Lower leg skin (tissue), 4 donors: ENCODE data around the gene RFX2. TPM values are rescaled to one million over a fixed set of nuclear protein-coding genes. Genes with fewer than 3 reads are reported as not detected.

ENCODE experiments used
- DNase-seq, 2 donors: peaks; one replicate each; pipeline ENCODE4 v3.0.0-alpha.2; 2019; ENCODE audit warnings: low spot score in 2 of 2
- H3K4me3 ChIP-seq: fragments of 200-600 bp; sonication (generic); 2 replicates; pipeline ENCODE4 v1.5.1; 2017; ENCODE audit warnings: mild to moderate bottlenecking, low read depth; ENCODE audit not compliant: poor library complexity, severe bottlenecking
- POLR2A ChIP-seq, 2 donors: fragments of 450-650 bp; IDR thresholded peaks; one replicate each; pipeline ENCODE4 v1.6.1; 2016 to 2017; ENCODE audit warnings: antibody characterized with exemption in 2 of 2, mild to moderate bottlenecking in 1 of 2, moderate library complexity in 1 of 2
- WGBS, 2 donors: methylation state at CpG; one replicate each; pipeline ENCODE4 v1.1.5; 2018; 5-methylcytosine and 5-hydroxymethylcytosine counted together
- intact Hi-C: fragments of 100-400 bp; cut with DNase I; formaldehyde crosslinking; loops from one replicate; pipeline ENCODE4 v1.15.0; 2023; ENCODE audit warnings: low total_unique reads
- total RNA-seq, 4 donors: library from RNA; depleted of rRNA; stranded (reverse); fragments of >200 nt; gene quantifications; one replicate each; pipeline ENCODE4 v1.1.0, GENCODE V29; 2016
- TF ChIP-seq, protein P1 (sequence below), 3 donors: fragments of 450-650 bp; IDR thresholded peaks; one replicate each; pipeline ENCODE4 v1.5.1; 2016; ENCODE audit warnings: antibody characterized with exemption in 3 of 3, mild to moderate bottlenecking in 3 of 3, moderate library complexity in 2 of 3

Gene RFX2
- total RNA-seq, 4 donors from 2014 or later: 19.6 to 28.7 (median 25.8) TPM

DNA sequence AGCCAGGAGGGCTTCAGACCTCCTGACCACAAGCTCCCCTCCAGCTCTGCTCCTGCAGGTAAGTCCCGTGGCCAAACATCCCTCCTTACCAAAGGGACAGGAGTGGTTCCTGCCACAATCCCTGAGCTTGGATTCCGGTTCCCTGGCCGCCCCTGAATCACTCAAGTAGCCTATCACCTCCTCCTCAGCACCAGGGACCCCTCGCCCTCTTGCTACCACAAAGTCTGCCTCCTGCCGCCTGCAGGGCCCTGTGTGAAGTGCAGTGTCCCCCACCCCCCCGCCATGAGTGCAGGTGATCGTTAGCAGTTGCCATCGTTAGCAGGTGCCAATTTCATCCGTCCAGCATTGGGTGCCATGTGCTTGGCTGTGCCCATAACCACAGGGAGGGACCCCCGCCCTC is 91.5 kb downstream of the RFX2 start:
- intact Hi-C loops: no loop called here
- WGBS, 2 donors: 84 to 94% methylated on average over 10 of the region's 10 CpGs
- DNase-seq: no peak
- TF ChIP-seq POLR2A (IDR thresholded peaks at IDR 0.05): no peak
- TF ChIP-seq, protein P1, sequence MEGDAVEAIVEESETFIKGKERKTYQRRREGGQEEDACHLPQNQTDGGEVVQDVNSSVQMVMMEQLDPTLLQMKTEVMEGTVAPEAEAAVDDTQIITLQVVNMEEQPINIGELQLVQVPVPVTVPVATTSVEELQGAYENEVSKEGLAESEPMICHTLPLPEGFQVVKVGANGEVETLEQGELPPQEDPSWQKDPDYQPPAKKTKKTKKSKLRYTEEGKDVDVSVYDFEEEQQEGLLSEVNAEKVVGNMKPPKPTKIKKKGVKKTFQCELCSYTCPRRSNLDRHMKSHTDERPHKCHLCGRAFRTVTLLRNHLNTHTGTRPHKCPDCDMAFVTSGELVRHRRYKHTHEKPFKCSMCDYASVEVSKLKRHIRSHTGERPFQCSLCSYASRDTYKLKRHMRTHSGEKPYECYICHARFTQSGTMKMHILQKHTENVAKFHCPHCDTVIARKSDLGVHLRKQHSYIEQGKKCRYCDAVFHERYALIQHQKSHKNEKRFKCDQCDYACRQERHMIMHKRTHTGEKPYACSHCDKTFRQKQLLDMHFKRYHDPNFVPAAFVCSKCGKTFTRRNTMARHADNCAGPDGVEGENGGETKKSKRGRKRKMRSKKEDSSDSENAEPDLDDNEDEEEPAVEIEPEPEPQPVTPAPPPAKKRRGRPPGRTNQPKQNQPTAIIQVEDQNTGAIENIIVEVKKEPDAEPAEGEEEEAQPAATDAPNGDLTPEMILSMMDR (IDR thresholded peaks at IDR 0.05): no peak
- H3K4me3 ChIP-seq: no peak overlapping the region

DNA sequence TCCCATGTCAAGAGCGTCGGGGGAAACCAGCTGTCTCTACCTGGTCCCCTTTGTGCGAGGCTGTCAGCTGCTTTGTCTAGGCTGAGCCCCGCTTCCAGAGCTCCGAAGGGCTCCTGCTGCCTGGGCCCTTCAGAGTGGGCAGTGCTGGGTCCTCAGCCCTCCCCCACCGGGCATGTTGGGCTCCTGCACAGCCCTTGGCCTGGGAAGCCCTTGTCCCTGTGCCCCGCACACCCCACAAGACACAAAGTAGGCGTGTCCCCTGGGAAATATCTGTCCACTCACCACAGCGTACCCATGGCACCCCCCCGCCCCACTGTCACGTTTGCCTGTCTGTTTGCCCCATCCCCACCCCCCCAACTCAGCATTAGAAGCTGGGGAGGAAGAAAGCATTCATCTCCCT is 92.7 kb downstream of the RFX2 start:
- 93% methylated on average over 11 of the region's 11 CpGs for WGBS, 2 donors
- TF ChIP-seq POLR2A (IDR thresholded peaks at IDR 0.05): no peak
- TF ChIP-seq, protein P1 (IDR thresholded peaks at IDR 0.05): no peak
- intact Hi-C loops: no loop called here
- H3K4me3 ChIP-seq: no peak overlapping the region
- no peak for DNase-seq

DNA sequence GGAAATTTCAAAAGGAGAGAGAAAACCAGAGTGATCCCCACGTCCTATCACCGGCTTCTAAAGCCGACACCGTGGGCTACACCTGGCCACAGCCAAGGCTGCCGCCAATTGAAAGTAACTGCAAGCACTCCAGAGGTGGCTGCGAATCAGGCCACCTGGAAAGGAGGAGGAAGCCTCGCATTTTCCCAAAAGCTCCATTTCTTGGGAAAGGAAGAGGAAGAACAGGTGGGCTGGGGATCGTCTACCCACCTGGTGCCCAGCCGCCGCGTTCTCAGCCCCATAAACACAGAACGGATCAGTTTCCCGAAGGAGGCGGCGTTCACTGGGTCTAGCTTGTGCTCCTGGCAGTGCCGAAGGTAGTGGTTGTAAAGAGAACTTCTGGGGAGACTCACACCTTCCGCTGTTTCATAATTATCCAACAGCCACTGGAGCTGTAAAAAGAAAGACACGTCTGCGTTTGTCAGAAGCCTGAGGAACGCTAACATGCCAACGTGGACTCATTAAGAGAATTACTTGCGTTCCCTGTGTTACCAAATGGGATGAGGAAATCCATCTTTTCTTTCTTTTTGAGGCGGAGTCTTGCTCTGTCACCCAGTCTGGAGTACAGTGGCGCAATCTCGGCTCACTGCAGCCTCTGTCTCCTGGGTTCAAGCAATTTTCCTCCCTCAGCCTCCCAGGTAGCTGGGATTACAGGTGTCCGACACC is 94.3 kb downstream of the RFX2 start:
- no peak overlapping the region for H3K4me3 ChIP-seq
- intact Hi-C loops: no loop called here
- WGBS, 2 donors: 95% methylated on average over 26 of the region's 26 CpGs
- DNase-seq: no peak
- TF ChIP-seq, protein P1 (IDR thresholded peaks at IDR 0.05): no peak
- no peak for TF ChIP-seq POLR2A (IDR thresholded peaks at IDR 0.05)

DNA sequence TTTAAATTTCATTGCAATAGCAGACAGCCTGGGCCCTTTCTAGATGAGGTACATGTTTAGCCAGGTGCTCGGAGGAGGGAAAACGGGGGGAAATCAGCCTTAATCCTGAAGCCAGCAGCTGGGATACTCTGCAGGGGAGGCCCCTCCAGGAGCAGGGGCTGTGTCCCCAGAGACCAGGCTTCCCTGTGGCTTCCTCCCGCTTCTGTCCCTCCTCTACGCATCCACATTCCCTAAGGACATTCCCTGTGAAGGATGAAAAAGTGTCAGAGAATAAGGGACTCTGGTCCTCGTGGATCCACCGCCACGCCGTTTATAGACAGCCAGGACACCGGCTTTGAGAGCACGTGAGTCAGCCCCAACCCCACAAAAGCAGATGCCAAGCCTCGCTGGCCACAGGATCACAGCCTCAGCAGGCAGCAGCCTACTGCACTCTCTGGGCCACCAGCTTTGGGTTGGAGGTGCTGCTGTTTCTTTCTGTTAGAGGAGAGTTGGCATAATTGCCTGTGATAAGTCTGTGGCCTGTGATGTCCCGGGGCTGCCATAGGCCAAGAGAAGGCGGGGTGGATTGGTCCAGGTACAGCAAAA is 95.7 kb downstream of the RFX2 start:
- DNase-seq: no peak
- intact Hi-C loops: no loop called here
- 89 to 90% methylated on average over 13 of the region's 13 CpGs for WGBS, 2 donors
- TF ChIP-seq POLR2A (IDR thresholded peaks at IDR 0.05): no peak
- TF ChIP-seq, protein P1 (IDR thresholded peaks at IDR 0.05): no peak
- no peak overlapping the region for H3K4me3 ChIP-seq

DNA sequence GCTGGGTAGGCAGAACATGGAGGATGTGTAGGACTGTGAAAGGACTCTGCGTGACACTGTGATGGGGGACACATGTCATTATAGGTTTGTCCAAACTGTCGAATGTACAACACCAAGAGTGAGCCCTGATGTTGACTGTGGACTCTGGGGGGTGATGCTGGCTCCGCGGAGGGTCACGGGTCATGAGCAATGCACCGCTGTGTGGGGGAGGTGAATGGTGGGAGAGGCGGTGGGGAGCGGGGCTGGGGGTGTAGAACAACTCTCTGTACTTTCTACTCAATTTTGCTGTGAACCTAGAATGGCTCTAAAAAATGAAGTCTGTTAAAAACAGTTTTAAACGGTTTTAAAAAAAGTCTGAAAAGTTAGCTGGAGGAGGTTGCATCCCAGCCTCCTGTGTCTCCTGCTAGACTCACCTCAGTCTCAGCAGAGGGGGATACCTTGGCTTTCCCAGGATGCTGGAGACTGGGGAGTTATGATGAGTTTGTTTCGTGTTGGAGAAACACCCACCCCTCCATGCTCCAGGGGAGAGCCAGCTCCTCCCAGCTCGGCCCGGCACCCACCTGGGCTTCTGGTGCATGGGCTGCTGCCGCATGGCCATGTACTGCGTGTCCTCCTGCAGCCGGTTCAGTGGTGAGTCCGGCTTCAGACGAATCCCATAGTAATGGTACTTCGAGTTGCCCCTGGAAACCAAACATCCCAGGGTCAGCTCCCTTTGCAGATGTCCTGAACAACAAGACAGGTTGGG is 97.7 kb downstream of the RFX2 start:
- H3K4me3 ChIP-seq: no peak overlapping the region
- DNase-seq: no peak
- WGBS, 2 donors: 91 to 93% methylated on average over 18 of the region's 18 CpGs
- TF ChIP-seq, protein P1 (IDR thresholded peaks at IDR 0.05): no peak
- no peak for TF ChIP-seq POLR2A (IDR thresholded peaks at IDR 0.05)
- intact Hi-C loops: no loop called here
